ENCODE measurements around the gene ZNF711.
"Not testable (repeated sequence)": the region's sequence is repeated elsewhere in the genome, so short reads cannot be mapped to it uniquely, and the experiment has no call there.

Gene ZNF711

GRCh38 chrX:85243761-85244449, at the start of gene ZNF711, which contains the start of gene SATL1:
Gene ZNF711 (plus strand): TSS chrX:85243991. CDS start chrX:85247573, 3,582 bp downstream.
Gene SATL1 (minus strand): TSS chrX:85243779. CDS start chrX:85108968, 134,811 bp downstream.
- no peak for DNase-seq (ENCODE audit: low read depth)

GRCh38 chrX:85196319-85196718, 47.5 kb upstream of the ZNF711 start:
- DNase-seq (ENCODE audit: low read depth), result no peak

- no peak for DNase-seq (ENCODE audit: low read depth)
Measured at GRCh38 chrX:85203461-85203970, 40.3 kb upstream of the ZNF711 start.

- DNase-seq (ENCODE audit: low read depth), result no peak
Measured at GRCh38 chrX:85213792-85214530, 29.8 kb upstream of the ZNF711 start.

- no peak for DNase-seq (ENCODE audit: low read depth)
Measured at GRCh38 chrX:85215946-85216345, 27.8 kb upstream of the ZNF711 start.

GRCh38 chrX:85221361-85221760, 22.4 kb upstream of the ZNF711 start:
- DNase-seq (ENCODE audit: low read depth), result no peak

- no peak for DNase-seq (ENCODE audit: low read depth)
Measured at GRCh38 chrX:85223359-85223758, 20.4 kb upstream of the ZNF711 start.

GRCh38 chrX:85243155-85243554, 636 bp upstream of the ZNF711 start:
- DNase-seq (ENCODE audit: low read depth), result no peak

- DNase-seq (ENCODE audit: low read depth), result no peak
Measured at GRCh38 chrX:85244450-85245211, 840 bp downstream of the ZNF711 start.

GRCh38 chrX:85285286-85285685, 41.5 kb downstream of the ZNF711 start:
- not testable (repeated sequence) for DNase-seq (ENCODE audit: low read depth)

GRCh38 chrX:85288992-85289723, 45.4 kb downstream of the ZNF711 start:
- DNase-seq (ENCODE audit: low read depth), result no peak

- DNase-seq (ENCODE audit: low read depth), result no peak
Measured at GRCh38 chrX:85303544-85303943, 59.8 kb downstream of the ZNF711 start.

GRCh38 chrX:85309717-85310116, 65.9 kb downstream of the ZNF711 start:
- DNase-seq (ENCODE audit: low read depth), result no peak

- not testable (repeated sequence) for DNase-seq (ENCODE audit: low read depth)
Measured at GRCh38 chrX:85311348-85311747, 67.6 kb downstream of the ZNF711 start.

Measured in activated T-cell treated with anti-CD3 and anti-CD28 coated beads for 1 hour (primary cell).